KG1 (cell line): ENCODE measurements around the gene TAS2R16.

Experiments
- DNase-seq: peaks from one replicate; lab custom pipeline; 2025; lab: John Stamatoyannopoulos, UW

The TAS2R16 gene, protein sequence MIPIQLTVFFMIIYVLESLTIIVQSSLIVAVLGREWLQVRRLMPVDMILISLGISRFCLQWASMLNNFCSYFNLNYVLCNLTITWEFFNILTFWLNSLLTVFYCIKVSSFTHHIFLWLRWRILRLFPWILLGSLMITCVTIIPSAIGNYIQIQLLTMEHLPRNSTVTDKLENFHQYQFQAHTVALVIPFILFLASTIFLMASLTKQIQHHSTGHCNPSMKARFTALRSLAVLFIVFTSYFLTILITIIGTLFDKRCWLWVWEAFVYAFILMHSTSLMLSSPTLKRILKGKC

DNA sequence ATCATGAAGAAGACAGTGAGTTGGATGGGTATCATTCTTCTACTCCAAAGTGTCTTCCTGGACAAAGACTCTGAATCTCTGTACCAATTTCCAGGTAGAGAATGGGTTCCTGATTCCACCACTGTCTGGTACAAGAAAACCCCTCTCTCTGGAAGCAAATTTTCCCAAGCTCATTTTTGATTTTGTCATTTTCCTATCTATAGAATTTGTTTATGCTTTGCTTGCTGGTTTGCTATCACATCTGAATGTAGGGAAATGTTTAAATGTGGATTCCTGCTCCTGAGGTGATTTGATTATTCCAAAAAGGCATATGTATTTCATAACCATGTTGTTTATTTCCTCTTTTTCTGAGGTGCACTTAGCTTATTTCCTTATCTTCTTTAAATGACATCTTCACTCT is at the start of gene TAS2R16:
Gene TAS2R16, minus strand, starts transcription at position 101 of the 400 bp plus-strand sequence. Its CDS starts 66 bp downstream, at position 35.
- no peak for DNase-seq

DNA sequence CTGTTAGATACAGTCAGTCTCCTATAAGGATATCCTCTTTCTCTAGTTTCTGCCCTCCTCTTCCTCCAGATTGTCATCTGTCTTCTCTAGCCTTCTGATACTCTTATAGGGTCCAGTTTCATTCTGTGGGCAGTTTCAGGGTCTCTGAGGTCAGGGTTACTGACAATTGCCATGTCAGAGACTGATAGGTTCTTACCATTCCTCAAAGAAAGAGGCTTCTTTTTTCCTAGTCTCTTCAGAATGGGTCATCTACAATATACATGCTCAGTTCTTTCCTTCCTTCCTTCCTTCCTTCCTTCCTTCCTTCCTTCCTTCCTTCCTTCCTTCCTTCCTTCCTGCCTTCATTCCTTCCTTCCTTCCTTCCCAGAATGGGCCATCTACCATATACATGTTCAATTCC is 48.1 kb upstream of the TAS2R16 start:
- DNase-seq, result no peak

DNA sequence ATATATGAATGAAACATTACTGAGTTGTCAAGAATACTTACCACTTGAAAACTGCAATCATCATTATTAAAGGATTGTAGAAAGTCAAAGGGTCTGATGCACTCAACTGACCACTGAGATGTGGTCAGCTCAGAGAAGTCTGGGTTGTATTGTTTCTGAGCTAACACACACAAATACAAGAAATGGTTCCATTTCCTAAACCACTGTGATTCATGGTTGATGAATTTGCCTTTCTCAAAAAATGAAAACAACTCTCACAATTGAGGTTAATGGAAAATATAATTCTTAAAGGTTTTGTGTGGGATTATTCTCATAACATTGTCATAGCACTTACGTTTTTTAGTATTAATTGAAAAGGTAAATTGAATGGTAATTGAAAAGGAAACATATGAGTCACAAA is 45.6 kb upstream of the TAS2R16 start:
- no peak for DNase-seq

DNA sequence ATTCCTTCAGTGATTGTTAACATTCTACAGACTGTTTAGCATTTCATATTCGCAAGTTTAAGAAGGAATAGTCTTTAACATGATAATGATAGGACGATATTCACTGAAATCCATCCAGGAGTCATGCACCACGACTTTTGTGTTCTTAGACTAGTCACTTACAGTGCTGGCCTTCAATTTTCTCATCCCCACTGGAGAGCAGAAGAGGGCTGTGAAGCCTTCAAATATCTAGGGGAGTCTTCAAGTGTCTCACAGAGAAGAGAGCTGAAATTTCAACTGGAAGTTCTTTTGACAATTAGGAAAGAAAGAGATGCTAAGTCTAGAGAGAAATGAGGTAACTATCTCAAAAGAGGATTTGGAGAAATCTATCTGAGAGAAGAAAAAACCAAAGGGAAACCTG is 43.8 kb upstream of the TAS2R16 start:
- DNase-seq, result no peak

DNA sequence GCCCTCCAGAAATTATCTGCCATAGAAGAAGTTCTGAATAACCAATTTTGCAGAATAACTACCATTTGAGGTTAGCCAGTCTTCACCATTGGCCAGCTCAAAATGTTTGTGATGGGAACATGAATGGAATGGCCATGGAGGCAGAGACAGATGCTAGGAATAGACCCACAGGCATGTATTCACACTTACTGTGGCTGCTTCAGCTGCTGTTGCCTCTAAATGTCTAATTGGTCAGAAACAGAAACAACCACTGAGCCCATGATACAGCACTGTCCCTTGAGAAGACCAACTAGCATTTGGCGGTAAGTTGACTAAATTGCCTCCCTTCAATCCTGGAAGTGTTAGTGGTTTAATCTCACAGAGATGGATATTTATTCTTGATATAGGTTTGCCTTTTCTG is 38.6 kb upstream of the TAS2R16 start:
- DNase-seq, result no peak

DNA sequence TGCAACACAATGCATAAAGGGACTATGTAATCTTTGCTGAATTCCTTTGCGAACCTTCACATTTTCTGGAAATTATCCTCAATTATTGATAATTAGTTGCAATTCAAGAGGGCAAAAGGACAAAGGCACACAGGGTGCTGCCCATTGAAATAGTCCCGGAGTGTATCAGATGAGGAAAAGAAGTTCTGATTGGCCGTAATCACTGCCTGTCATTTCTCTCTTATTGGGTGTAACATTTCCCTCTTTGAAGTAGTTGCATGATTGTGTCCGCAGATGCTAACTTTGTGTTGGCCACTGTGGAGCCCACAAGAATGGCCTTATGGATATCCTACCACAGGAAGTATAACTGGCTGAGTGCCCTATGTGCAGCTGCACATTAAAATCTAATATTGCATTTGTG is 35.1 kb upstream of the TAS2R16 start:
- DNase-seq, result no peak

DNA sequence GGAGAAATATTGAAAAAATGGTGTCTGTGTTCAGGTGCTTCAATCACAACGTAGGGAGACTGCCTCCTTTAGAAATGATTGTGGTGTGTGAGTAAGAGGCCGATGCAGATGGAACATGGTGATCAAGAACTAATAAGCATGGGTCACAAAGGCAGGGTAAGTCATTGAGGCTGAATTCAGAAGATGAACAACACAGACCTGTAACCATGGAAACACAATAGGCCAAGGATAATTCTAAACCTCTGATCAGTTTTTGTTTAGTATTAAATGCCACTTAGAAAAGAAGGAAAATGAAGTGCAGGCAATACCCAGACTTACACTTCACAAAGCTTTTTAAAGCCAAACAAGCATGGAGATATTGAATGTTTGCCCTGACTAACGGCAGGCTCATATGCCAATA is 32.8 kb upstream of the TAS2R16 start:
- DNase-seq, result no peak

DNA sequence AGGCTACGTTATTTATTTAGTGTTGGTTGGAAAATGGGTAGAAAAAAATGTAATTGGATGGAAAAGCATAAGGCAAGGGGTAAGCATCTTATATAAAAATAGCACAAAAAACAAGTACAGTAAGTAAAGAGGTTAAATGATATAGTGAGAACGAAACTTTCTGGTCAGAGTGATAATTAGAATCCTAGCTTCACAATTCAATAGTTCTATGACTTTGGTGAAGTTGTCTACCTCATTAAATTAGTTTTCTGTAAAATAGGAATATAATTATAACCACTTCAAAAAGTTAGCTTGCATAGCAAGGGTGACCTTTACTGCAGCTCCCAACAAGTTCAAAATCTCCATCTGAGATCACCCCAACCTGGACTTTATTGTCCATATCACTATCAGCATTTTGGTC is 30.8 kb upstream of the TAS2R16 start:
- DNase-seq, result no peak

DNA sequence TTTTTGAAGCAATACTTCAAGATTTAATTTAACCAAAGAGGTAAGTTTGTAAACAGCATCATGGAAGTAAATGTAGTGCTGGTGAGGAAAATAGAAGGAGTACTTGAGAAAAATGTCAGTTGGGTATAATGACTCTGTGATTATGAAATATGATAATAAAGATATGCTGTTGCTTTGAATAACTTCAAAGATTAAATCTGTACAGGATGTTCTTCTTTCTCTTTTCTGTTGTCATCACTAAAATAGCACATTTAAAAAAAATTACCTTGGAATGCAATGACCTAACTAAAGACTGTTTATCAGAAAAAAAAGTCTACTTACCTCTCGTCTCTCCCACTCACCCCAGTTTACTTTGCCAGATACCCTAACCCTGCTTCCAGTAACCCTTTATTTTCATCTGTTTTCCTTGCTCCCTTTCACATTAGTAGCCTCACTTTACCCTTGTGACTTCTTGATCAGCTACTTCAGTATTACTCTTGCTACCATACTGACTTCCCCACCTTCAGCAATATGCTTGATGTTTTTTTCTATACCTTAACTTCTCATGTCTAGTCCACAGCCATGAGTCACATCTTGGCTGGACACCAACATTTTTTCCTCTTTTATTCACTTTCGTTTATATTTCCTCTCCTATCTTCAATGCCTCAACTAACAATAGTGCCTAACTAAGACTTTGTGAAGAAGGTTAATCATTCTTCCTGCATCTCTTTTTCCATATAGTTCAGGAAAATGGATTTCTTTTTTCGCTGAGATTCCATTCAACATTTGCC is 29.7 kb upstream of the TAS2R16 start:
- DNase-seq, result no peak

DNA sequence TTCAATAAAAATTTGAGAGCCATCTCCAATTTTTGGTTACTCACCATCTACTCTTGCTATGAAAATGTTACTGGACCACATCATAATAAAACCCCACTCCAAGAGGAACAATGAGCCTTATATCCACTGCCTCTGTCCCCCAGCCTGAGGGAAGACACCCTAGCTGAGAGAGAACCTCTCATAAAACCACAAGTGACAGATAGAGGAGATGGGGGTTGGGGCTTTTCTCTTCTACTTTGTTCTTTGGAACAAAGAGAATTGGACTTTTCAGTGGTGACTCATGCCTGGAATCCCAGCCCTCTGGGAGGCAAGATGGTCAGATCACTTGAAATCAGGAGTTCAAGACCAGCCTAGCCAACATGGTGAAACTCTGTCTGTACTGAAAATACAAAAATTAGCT is 27.6 kb upstream of the TAS2R16 start:
- DNase-seq, result no peak

DNA sequence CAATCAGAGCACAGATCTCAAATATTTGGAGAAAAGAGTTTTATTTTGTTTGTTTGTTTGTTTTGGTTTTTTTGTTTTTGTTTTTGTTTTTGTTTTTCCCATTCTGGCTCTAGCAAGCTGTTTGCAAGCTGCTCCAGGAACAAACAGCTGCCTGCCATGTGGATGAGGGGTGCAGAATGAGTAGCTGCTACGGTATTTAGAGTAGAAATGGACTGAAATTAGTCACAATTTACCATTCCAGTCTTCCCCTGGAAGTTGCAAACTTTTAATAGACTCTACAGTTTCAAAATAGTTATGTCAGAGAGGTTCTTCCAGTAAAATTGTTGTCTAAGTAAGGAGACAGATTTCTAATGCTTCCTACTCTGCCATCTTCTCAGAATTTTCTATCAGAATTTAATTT is 27.1 kb upstream of the TAS2R16 start:
- DNase-seq, result no peak

DNA sequence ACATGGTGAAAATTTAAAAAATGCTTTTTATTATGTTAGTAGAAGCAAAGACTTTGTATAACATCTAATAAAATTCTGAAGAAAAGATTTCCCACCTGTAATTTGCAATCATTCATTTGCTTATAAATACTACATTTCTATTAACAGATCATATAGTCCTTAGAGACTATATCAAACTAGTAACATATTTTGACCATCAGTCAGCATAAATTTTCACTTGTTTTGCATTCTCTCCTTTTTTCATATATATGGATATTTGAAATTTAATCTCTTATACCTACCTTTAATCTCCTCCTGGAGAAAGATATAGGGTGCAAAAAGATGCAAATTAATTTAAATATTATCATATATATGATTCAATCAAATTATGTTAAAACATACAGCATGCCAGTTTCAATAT is 16.9 kb upstream of the TAS2R16 start:
- no peak for DNase-seq

DNA sequence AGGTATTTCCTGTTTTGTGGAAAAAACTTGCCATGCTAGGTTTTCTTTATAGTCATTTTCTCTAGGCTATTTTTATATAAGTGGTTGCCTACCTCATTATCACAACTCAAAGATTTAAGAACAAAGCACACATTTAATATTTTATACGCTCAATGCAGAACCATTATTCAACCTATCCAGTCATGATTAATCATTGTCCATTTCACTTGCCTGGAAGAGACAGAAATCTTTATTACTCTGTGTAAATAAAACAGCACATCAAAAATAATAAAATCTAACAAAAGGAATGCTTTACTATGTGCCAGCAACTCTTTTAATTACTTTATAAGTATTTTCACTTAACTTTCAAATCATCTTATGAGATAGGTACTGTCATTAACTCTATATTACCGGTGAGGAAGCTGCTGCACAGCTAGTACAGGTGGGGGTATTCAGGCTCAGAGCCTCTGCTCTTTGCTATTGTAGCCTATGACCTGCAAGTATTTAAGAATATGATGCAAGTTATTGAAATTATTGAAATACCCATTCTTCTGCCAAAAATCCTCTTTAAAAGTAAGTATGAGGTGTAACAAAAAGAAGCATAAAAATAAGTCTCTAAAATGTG is 16.4 kb upstream of the TAS2R16 start:
- no peak for DNase-seq

DNA sequence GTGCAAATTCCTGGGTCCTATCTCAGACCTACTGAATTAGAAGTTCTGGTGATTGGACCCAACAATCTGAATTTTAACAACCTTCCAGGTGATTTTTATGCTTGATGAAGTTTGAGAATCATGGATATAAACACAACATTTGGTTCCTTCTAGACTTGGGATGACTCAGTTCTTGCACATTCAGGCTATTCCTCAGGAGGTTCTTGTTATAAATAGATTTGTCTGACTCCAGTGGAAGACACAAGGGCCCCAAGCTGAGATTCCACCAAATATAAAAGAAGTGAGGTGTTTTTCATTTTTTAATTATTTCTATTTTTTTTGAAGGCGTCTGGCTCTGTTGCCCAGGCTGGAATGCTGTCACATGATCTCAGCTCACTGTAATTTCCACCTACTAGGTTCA is 9.4 kb upstream of the TAS2R16 start:
- DNase-seq, result no peak

DNA sequence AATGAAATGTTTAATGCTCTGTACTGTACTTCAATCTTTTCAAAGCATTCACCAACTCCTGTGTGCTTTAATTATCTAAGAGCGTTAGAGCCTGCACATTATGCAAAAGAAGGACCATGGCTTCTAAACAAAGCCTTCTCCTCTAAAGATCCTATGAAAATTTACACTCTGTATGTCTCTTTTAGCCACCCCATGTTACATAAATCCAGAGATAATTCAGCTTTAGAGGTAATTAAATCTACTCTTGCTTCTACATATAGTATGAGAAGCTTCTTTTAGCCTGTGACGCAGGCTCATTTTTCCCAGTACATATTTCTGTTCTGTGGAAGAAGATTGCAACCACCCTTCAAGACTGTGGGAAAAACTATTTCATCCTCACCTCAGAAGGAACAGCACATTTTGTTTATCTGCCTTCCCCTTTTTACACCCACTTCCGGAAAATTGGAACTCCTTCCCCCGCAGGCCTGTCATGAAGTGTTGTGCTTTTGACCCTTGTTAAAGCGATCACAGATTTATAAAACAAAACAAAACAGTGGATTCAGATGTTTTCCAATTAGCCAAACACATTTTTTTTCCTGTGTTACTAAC is 8.1 kb upstream of the TAS2R16 start:
- no peak for DNase-seq

DNA sequence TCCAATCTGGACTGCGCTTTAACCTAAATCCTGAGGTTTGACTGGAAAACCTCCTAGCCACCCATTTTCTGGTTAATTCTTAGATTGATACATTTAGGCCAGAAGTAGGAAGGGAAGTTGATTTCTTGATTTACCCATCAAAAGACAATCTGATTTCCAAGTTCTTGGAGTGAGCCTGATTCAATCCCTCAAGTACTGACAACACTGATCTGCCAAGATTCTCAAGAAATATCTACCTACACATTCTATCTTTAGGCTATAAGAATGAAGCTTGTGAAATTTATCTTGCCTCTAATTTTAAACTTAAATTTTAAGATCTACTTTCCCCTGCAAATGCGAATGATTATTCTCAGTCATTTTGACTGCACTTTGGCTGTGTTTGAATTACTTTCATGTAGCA is 5.9 kb downstream of the TAS2R16 start:
- DNase-seq, result no peak

DNA sequence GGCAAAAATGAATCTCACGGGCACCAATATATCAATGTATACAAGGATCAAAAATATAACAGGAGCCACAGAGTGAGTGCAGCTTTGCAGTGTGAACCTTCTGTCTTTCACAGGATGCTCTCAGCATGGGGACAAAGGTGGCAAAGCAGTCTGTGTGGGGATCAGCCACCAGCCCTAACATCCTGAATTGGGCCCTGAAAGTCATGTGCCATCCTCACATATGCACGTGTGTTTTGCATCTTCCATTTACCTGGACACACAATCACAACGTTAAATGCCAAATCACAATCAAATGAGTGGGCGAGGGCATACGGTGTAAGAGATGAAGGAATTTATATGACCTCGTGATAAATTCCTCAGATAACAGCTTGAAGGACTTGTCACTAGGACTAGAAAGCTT is 6.5 kb downstream of the TAS2R16 start:
- no peak for DNase-seq

DNA sequence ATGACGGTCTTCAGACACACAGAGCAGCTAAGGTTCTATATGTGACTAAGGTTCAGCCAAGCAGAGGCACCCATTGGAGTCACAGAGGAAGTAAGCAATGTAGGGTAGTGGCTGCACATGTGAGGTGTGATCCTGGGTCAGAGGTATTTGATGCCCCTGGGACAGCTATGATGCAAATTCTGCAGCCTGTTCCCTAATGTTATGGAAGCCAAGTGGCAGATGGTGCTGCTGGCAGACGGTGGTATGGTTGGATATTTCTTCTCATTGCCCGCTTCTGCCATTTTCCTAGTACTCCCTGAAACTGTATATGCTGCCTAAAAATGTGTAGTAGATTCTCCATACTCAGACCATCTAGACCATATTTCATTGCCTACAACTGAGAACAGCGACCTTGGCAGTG is 7.2 kb downstream of the TAS2R16 start:
- no peak for DNase-seq

DNA sequence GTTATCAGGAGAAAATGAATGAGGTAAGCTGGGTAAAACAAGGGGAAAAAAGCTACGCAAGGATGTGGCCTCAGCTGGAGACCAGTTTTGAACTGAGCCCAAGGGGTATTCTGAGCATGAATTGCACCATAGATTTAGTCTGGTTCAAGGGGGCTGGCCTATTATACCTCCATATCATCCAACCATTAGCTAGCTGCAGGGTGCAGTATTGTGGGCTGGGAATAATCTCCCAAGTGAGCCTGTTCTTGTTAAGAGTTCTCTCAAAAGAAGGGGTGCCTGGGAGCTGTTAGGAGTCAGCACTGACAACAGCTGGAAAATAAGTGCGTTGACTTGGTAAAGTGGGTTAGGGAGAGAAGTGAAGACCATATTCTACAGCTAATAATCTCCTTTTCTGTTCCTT is 8.0 kb downstream of the TAS2R16 start:
- no peak for DNase-seq

DNA sequence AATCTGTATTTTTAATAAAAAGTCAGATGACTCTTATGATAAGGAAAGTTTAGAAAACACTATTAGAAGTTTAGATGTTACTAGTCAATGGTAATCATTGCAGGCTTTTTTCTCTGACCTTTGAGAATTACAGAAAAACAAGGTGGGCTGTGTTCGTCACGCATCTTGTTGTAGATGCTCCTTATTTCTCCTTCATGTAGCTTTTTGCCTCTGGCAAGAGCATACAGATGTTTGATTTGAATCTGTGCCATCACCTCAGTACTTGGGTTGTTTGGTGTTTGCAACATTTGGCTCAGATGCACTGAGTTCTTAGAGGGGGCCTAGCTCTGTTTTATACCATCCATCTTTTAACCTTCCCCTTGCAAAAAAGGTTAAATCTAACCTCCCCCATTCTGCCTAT is 11.5 kb downstream of the TAS2R16 start:
- no peak for DNase-seq

DNA sequence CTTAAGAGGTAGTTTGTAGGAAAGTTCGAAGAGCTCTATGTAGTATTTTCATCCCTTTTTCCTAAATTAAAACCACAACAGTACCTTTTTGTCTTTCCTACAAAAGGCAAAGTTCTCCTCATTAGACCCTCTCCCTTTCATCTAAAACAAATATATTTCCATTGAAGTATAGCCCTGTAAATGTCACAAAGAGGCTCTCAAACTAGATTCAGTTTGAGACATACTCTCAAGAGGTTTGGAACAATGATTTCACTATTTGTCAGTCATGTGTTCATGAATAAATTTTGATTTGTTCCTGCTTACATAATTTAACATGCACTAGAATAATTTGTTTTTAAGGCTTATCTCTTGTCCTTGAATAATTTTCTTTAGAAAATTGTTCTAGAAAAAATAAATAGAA is 12.2 kb downstream of the TAS2R16 start:
- no peak for DNase-seq

DNA sequence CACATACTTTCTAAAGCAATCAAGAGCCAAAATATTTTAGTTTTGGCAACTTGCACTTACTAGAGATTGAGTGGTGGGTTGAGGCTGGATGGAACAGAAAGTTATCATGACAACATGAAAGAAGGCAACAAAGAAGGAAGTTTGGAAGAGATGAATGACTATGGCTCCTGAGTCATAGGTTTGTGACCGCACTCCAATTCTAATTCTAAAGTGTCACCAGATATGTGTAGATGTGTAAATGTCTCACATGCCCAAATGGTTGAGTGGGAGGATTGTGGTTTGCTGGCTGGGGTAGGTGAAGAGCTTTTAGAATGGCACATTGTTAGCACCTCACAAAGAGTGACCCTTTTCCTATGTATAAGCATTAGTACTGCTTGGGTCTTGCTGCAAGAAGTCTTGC is 20.2 kb downstream of the TAS2R16 start:
- DNase-seq, result no peak

DNA sequence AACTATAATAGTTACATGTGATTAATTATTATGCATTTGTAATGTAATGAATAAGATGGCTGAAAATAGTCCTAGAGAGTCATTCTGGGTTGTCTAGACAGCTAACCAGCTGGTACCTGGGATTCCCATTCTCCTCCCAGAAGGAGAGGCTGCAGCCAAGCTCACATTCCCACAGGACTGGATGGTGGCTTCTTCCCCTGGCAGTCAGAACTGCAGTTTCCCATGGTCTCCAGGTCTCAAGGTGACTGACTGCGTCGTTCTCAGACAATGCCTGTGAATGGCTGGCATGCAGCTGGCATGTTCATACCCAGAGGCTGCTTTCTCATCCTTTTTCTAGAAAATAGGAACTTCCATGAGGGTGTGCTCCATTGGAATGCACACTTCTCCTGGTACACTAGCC is 21.3 kb downstream of the TAS2R16 start:
- DNase-seq, result no peak
